Type B pancreatic cell (in vitro differentiated cells): Measurements from ENCODE around the gene SLC10A7. TPM values are rescaled to one million over a fixed set of nuclear protein-coding genes. Genes with fewer than 3 reads are reported as not detected.

Experiments used
- DNase-seq: peaks from one replicate; pipeline ENCODE4 v3.0.0; 2021; ENCODE audit warnings: mixed read lengths; ENCODE audit not compliant: unreplicated experiment; ENCODE audit errors: extremely low spot score
- H3K27ac Mint-ChIP-seq: 2 replicates; pipeline ENCODE4 v1.8.0; 2021; ENCODE audit warnings: mild to moderate bottlenecking, mixed read lengths
- H3K27me3 Mint-ChIP-seq: 2 replicates; pipeline ENCODE4 v1.8.0; 2021; ENCODE audit warnings: mixed read lengths
- H3K36me3 Mint-ChIP-seq: 2 replicates; pipeline ENCODE4 v1.8.0; 2021; ENCODE audit warnings: mixed read lengths
- H3K4me1 Mint-ChIP-seq: one replicate; pipeline ENCODE4 v1.8.0; 2021; ENCODE audit warnings: mixed read lengths; ENCODE audit not compliant: unreplicated experiment
- H3K4me3 Mint-ChIP-seq: 2 replicates; pipeline ENCODE4 v1.8.0; 2021; ENCODE audit warnings: mild to moderate bottlenecking, mixed read lengths
- H3K9me3 Mint-ChIP-seq: 2 replicates; pipeline ENCODE4 v1.8.0; 2021; ENCODE audit warnings: mixed read lengths
- CTCF ChIP-seq: fragments of 200-600 bp; sonication (generic); conservative IDR thresholded peaks from 2 replicates; pipeline ENCODE4 v1.5.0; 2021; ENCODE audit warnings: antibody characterized with exemption, mild to moderate bottlenecking
- total RNA-seq: library from RNA; stranded (reverse); gene quantifications from 2 replicates; pipeline ENCODE4 v1.2.1, GENCODE V29; 2021; ENCODE audit warnings: low replicate concordance

Gene SLC10A7
- total RNA-seq, 1 donor from 2014 or later, result 16.1 TPM

GRCh38 chr4:146283758-146284651 lies 237.7 kb downstream of the SLC10A7 start:
- peaks cover 3% of the 10 kb centered on the region for H3K36me3 Mint-ChIP-seq

GRCh38 chr4:146282657-146283056 lies 239.1 kb downstream of the SLC10A7 start:
- Mint-ChIP-seq H3K27me3 (no peaks in the 10 kb centered on the region), H3K4me1 (peaks cover 5% of the 10 kb centered on the region), H3K36me3 (peaks cover 3% of the 10 kb centered on the region), H3K27ac (no peak overlapping the region), H3K4me3 (no peak overlapping the region), H3K9me3 (no peaks in the 10 kb centered on the region)
- no peak for TF ChIP-seq CTCF
- DNase-seq, result no peak

More at GRCh38 chr4:146283758-146284651, 237.7 kb downstream of the SLC10A7 start:
- Mint-ChIP-seq H3K27ac (no peak overlapping the region), H3K4me1 (peaks cover 5% of the 10 kb centered on the region), H3K27me3 (no peaks in the 10 kb centered on the region), H3K4me3 (no peak overlapping the region), H3K9me3 (no peaks in the 10 kb centered on the region)
- no peak for DNase-seq
- no peak for TF ChIP-seq CTCF

- H3K27ac Mint-ChIP-seq, result no peak overlapping the region
- no peaks in the 10 kb centered on the region for H3K9me3 Mint-ChIP-seq
- no peak for DNase-seq
- H3K4me1 Mint-ChIP-seq, result peaks cover 5% of the 10 kb centered on the region
- TF ChIP-seq CTCF, result no peak
- H3K4me3 Mint-ChIP-seq, result no peak overlapping the region
- no peaks in the 10 kb centered on the region for H3K27me3 Mint-ChIP-seq
- peaks cover 3% of the 10 kb centered on the region for H3K36me3 Mint-ChIP-seq
Observed at GRCh38 chr4:146278986-146279385, 242.8 kb downstream of the SLC10A7 start.

- Mint-ChIP-seq H3K27ac (no peak overlapping the region), H3K27me3 (no peaks in the 10 kb centered on the region), H3K36me3 (peaks cover 3% of the 10 kb centered on the region), H3K9me3 (no peaks in the 10 kb centered on the region), H3K4me1 (peaks cover 5% of the 10 kb centered on the region), H3K4me3 (no peak overlapping the region)
- TF ChIP-seq CTCF, result no peak
- DNase-seq, result no peak
Observed at GRCh38 chr4:146275370-146275769, 246.4 kb downstream of the SLC10A7 start.

GRCh38 chr4:146274774-146275173 lies 247.0 kb downstream of the SLC10A7 start:
- no peak for DNase-seq
- Mint-ChIP-seq H3K4me3 (no peak overlapping the region), H3K36me3 (peaks cover 3% of the 10 kb centered on the region), H3K27ac (no peak overlapping the region), H3K27me3 (no peaks in the 10 kb centered on the region), H3K9me3 (no peaks in the 10 kb centered on the region), H3K4me1 (peaks cover 5% of the 10 kb centered on the region)
- no peak for TF ChIP-seq CTCF
